GM12878 (cell line): Measurements from ENCODE around the gene FAM187B. TPM values are rescaled to one million over a fixed set of nuclear protein-coding genes. Genes with fewer than 3 reads are reported as not detected.

ENCODE experiments used
- CEBPB ChIP-seq, 2 experiments: fragments of 150-350 bp in 1 of 2; IDR thresholded peaks; 2 replicates each; pipeline ENCODE4 v1.6.1; 2012 to 2014; ENCODE audit warnings: low read depth in 2 of 2, low read length in 2 of 2, borderline replicate concordance in 1 of 2, inconsistent platforms in 1 of 2
- CHD2 ChIP-seq: IDR thresholded peaks from 2 replicates; pipeline ENCODE4 v1.6.1; 2011; ENCODE audit warnings: low read depth, low read length, improper control_type of control experiment, borderline replicate concordance
- DPF2 ChIP-seq: fragments of 450-650 bp; IDR thresholded peaks from 2 replicates; pipeline ENCODE4 v1.6.1; 2017; ENCODE audit warnings: mild to moderate bottlenecking
- EP300 ChIP-seq, 2 experiments: fragments of 150-350 bp in 1 of 2; IDR thresholded peaks; 2 replicates each; pipeline ENCODE4 v1.6.1; 2011 to 2012; ENCODE audit warnings: low read depth in 2 of 2, low read length in 2 of 2, borderline replicate concordance in 1 of 2, improper control_type of control experiment in 1 of 2, inconsistent platforms in 1 of 2; ENCODE audit not compliant: control insufficient read depth in 1 of 2
- MEF2A ChIP-seq: IDR thresholded peaks from 2 replicates; pipeline ENCODE4 v1.6.1; 2011; ENCODE audit warnings: low read depth, mild to moderate bottlenecking, low read length, moderate library complexity; ENCODE audit not compliant: insufficient read depth
- MTA2 ChIP-seq: fragments of 450-650 bp; IDR thresholded peaks from 2 replicates; pipeline ENCODE4 v1.6.1; 2016; ENCODE audit warnings: low read depth, mild to moderate bottlenecking, moderate library complexity
- NFYA ChIP-seq: IDR thresholded peaks from 2 replicates; pipeline ENCODE4 v1.6.1; 2011; ENCODE audit warnings: low read depth, mild to moderate bottlenecking, low read length, improper control_type of control experiment, borderline replicate concordance
- RCOR1 ChIP-seq: conservative IDR thresholded peaks from 2 replicates; pipeline ENCODE4 v1.6.1; 2012; ENCODE audit warnings: low read depth, low read length, improper control_type of control experiment
- SP1 ChIP-seq: IDR thresholded peaks from one replicate; pipeline ENCODE4 v1.6.1; 2011; ENCODE audit warnings: low read depth, low read length
- TCF12 ChIP-seq: IDR thresholded peaks from 2 replicates; pipeline ENCODE4 v1.6.1; 2011; ENCODE audit warnings: low read depth, mild to moderate bottlenecking, low read length
- ZNF622 ChIP-seq: fragments of 450-650 bp; IDR thresholded peaks from 2 replicates; pipeline ENCODE4 v1.6.1; 2017; ENCODE audit warnings: mild to moderate bottlenecking, inconsistent platforms
- polyA plus RNA-seq, 11 experiments: library from polyadenylated mRNA; depleted of rRNA in 4 of 11; unstranded in 6 of 11; stranded (reverse) in 5 of 11; fragments of >200 nt; fragmentation: Nextera tagmentation in 4 of 11; fragmentation: Illumina TruSeq in 1 of 11; extraction: Ambion mirVana in 4 of 11; extraction: Trizol in 1 of 11; gene quantifications; 1 replicate in 1 of 11; 2 replicates in 10 of 11; pipeline versions ENCODE4 v1.2.1 to v1.2.3, GENCODE V29; 2011 to 2016; ENCODE audit warnings: inconsistent platforms in 2 of 11, missing spikeins in 2 of 11, low read depth in 1 of 11
- total RNA-seq, 4 experiments: library from RNA; depleted of rRNA in 3 of 4; stranded (reverse); fragments of >200 nt in 3 of 4; fragmentation: Illumina TruSeq in 1 of 4; extraction: Trizol in 1 of 4; gene quantifications; 2 replicates each; pipeline versions ENCODE4 v1.2.1 to v1.2.3, GENCODE V29; 2013 to 2021
- TF ChIP-seq, protein P1 (sequence below): fragments of 450-650 bp; formaldehyde crosslinking; IDR thresholded peaks from 2 replicates; pipeline ENCODE4 v1.5.0; 2022; ENCODE audit warnings: mild to moderate bottlenecking, missing genetic modification characterization
- TF ChIP-seq, protein P2 (sequence below): IDR thresholded peaks from 2 replicates; pipeline ENCODE4 v1.6.1; 2011; ENCODE audit warnings: borderline replicate concordance, low read depth, mild to moderate bottlenecking, moderate library complexity, mixed read lengths, low read length; ENCODE audit not compliant: insufficient read depth; ENCODE audit errors: extremely low read length

Gene FAM187B
- total and polyA plus RNA-seq, 10 of the 15 experiments (the other 5 are each of a cell fraction or from before 2014, with no cell fraction given): 0.05 TPM; not detected in 9

DNA sequence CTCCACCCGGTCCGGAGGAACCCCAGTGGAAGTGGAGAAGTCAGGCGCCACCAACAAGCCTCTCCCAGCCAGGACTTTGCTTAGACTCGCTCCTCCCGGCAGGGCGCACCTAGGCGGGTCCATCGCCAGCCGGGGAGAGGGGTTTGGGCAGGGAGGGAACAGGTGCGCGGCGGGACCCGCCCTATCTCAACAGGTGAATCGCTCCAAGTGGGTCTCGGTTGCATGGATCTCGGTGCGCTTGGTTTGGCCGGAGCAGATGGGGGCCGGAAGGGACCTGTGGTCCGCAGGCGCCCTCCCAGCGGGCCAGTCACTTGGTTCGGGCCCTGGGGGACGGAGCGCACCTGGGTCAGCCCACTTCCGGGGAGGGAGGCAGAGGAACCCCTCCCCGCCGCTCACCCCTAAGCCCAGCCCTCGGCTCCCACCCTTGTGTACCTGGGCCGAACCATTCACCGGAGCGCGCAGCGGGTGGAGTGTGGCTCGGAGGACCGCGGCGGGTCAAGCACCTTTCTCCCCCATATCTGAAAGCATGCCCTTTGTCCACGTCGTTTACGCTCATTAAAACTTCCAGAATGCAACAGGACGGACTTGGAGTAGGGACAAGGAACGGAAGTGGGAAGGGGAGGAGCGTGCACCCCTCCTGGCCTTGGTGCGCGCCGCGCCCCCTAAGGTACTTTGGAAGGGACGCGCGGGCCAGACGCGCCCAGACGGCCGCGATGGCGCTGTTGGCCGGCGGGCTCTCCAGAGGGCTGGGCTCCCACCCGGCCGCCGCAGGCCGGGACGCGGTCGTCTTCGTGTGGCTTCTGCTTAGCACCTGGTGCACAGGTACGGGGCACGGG, 20.0 kb upstream of the FAM187B start, which contains the start of gene LSR (continued):
- TF ChIP-seq, protein P1, sequence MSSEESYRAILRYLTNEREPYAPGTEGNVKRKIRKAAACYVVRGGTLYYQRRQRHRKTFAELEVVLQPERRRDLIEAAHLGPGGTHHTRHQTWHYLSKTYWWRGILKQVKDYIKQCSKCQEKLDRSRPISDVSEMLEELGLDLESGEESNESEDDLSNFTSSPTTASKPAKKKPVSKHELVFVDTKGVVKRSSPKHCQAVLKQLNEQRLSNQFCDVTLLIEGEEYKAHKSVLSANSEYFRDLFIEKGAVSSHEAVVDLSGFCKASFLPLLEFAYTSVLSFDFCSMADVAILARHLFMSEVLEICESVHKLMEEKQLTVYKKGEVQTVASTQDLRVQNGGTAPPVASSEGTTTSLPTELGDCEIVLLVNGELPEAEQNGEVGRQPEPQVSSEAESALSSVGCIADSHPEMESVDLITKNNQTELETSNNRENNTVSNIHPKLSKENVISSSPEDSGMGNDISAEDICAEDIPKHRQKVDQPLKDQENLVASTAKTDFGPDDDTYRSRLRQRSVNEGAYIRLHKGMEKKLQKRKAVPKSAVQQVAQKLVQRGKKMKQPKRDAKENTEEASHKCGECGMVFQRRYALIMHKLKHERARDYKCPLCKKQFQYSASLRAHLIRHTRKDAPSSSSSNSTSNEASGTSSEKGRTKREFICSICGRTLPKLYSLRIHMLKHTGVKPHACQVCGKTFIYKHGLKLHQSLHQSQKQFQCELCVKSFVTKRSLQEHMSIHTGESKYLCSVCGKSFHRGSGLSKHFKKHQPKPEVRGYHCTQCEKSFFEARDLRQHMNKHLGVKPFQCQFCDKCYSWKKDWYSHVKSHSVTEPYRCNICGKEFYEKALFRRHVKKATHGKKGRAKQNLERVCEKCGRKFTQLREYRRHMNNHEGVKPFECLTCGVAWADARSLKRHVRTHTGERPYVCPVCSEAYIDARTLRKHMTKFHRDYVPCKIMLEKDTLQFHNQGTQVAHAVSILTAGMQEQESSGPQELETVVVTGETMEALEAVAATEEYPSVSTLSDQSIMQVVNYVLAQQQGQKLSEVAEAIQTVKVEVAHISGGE (CRISPR knock-in tag): no peak
- TF ChIP-seq MEF2A (no peak), TCF12 (peak; percentile 54; the same call in 1 of the 2 replicates), SP1 (peak; percentile 76), NFYA (no peak), MTA2 (peak; percentile 37; the same call in 1 of the 2 replicates), CEBPB (IDR thresholded peaks at IDR 0.05; ENCODE audit: borderline replicate concordance in 1 of 2, low read depth in 2 of 2, low read length in 2 of 2) (no peak), ZNF622 (no peak), DPF2 (no peak; the same call in 1 of the 2 replicates), CHD2 (0 out of 2 replicates have a peak, but pooled peaks have one; percentile 12), EP300 (IDR thresholded peaks at IDR 0.05; ENCODE audit: borderline replicate concordance in 1 of 2, control insufficient read depth in 1 of 2, low read depth in 2 of 2, low read length in 2 of 2) (no peak), RCOR1 (no peak)
- TF ChIP-seq, protein P2, sequence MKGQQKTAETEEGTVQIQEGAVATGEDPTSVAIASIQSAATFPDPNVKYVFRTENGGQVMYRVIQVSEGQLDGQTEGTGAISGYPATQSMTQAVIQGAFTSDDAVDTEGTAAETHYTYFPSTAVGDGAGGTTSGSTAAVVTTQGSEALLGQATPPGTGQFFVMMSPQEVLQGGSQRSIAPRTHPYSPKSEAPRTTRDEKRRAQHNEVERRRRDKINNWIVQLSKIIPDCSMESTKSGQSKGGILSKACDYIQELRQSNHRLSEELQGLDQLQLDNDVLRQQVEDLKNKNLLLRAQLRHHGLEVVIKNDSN: no peak
